Measurements from ENCODE around the gene TNFRSF4.

TNFRSF4 gene

DNA sequence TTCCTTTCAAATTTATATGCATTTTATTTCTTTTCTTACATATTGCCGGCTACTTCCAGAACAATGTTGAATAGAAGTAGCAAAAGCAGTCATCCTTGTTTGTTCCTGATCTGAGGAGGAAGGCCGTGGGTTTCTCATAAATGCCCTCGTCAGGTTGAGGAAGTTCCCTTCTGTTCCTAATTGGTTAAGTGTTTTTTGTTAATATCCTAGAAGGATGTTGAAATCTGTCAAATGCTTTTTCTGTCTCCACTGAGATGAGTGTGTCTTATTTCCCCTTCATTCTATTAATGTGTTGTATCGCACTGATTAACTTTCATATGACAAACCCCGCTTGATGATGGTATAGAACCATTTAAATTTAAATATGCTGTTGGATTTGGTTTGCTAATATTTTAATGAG, 24.8 kb downstream of the TNFRSF4 start:
- Histone ChIP-seq H3K9me3 (ENCODE audit: insufficient read depth, low read length) (peaks cover 12% of the 10 kb centered on the region; the same call in 1 of the 2 replicates), H3K36me3 (ENCODE audit: insufficient read depth, insufficient read length, low read length) (no peaks in the 10 kb centered on the region), H3K27me3 (ENCODE audit: insufficient read depth, insufficient read length) (no peaks in the 10 kb centered on the region), H3K9ac (ENCODE audit: insufficient read length, low read depth) (no peak overlapping the region), H3K4me3 (ENCODE audit: insufficient read length, low read depth) (no peak overlapping the region), H3K4me1 (ENCODE audit: insufficient read depth, insufficient read length) (no peaks in the 10 kb centered on the region)
- DNase-seq (ENCODE audit: low read depth, low spot score), result no peak
- TF ChIP-seq YY1 (IDR thresholded peaks at IDR 0.05; ENCODE audit: insufficient read depth, insufficient read length), result no peak
- TF ChIP-seq ZNF274 (IDR thresholded peaks at IDR 0.05; ENCODE audit: low read depth, low read length), result no peak
- TF ChIP-seq SUZ12 (IDR thresholded peaks at IDR 0.05; ENCODE audit: extremely low read depth, insufficient read depth, insufficient read length), result no peak

DNA sequence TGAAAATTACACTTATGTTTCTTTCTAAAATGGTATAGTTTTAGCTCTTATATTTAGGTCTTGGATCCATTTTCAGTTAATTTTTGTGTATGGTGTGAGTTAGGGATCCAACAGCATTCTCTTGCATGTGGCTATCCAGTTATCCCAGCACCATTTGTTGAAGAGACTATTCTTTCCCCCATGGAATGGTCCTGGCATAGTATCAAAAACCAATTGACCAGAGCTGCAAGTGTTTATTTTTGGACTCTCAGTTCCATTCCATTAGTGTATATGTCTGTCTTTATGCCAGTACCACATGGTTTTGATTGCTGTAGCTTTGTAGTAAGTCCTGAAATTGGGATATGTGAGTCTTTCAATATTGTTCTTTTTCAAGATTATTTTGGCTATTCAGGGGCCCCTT, 26.0 kb downstream of the TNFRSF4 start:
- TF ChIP-seq SUZ12 (IDR thresholded peaks at IDR 0.05; ENCODE audit: extremely low read depth, insufficient read depth, insufficient read length) (no peak), ZNF274 (IDR thresholded peaks at IDR 0.05; ENCODE audit: low read depth, low read length) (no peak), YY1 (IDR thresholded peaks at IDR 0.05; ENCODE audit: insufficient read depth, insufficient read length) (no peak)
- Histone ChIP-seq H3K36me3 (ENCODE audit: insufficient read depth, insufficient read length, low read length) (no peaks in the 10 kb centered on the region), H3K9me3 (ENCODE audit: insufficient read depth, low read length) (peaks cover 12% of the 10 kb centered on the region; the same call in 1 of the 2 replicates), H3K4me1 (ENCODE audit: insufficient read depth, insufficient read length) (no peaks in the 10 kb centered on the region), H3K9ac (ENCODE audit: insufficient read length, low read depth) (no peak overlapping the region), H3K4me3 (ENCODE audit: insufficient read length, low read depth) (no peak overlapping the region), H3K27me3 (ENCODE audit: insufficient read depth, insufficient read length) (no peaks in the 10 kb centered on the region)
- no peak for DNase-seq (ENCODE audit: low read depth, low spot score)

DNA sequence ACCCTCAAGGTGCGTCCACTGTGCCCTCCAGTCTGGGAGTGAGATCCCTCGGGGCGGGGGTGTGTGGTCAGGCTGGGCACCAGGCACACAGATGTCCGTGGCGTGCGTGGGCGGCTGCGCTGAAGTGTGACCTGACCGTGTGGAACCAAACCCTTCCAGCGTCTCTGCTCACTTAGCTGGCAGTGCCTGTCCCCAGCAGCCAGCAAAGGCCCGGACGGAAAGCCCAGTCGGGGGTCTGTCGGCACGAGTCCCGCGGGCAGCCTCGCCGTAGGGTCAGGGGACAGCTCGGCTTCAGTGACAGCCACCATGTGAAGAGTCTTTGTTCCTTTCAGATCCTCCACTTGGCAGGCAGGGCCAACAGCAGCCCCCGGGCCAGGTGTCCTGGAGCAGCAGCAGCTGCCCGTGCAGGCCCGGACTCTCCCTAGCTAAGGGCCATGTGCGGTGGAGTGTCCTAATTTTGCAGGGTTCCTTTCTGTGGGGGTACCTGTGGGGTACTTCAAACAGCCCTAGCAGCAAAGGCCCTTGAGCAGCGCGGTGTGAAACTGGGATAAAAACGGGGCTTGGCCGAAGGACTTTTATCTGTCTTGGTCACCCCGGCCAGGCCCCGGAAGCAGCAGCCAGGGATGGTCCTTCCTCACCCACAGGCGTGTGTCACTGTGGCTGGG, 28.7 kb downstream of the TNFRSF4 start:
- H3K27me3 ChIP-seq (ENCODE audit: insufficient read depth, insufficient read length), result no peaks in the 10 kb centered on the region
- no peak overlapping the region for H3K4me3 ChIP-seq (ENCODE audit: insufficient read length, low read depth)
- H3K9ac ChIP-seq (ENCODE audit: insufficient read length, low read depth), result peak overlapping the region; percentile 32
- H3K36me3 ChIP-seq (ENCODE audit: insufficient read depth, insufficient read length, low read length), result no peaks in the 10 kb centered on the region
- TF ChIP-seq SUZ12 (IDR thresholded peaks at IDR 0.05; ENCODE audit: extremely low read depth, insufficient read depth, insufficient read length) (no peak), YY1 (IDR thresholded peaks at IDR 0.05; ENCODE audit: insufficient read depth, insufficient read length) (no peak), ZNF274 (IDR thresholded peaks at IDR 0.05; ENCODE audit: low read depth, low read length) (no peak)
- no peak for DNase-seq (ENCODE audit: low read depth, low spot score)
- H3K9me3 ChIP-seq (ENCODE audit: insufficient read depth, low read length), result no peaks in the 10 kb centered on the region
- peaks cover 2% of the 10 kb centered on the region for H3K4me1 ChIP-seq (ENCODE audit: insufficient read depth, insufficient read length)

DNA sequence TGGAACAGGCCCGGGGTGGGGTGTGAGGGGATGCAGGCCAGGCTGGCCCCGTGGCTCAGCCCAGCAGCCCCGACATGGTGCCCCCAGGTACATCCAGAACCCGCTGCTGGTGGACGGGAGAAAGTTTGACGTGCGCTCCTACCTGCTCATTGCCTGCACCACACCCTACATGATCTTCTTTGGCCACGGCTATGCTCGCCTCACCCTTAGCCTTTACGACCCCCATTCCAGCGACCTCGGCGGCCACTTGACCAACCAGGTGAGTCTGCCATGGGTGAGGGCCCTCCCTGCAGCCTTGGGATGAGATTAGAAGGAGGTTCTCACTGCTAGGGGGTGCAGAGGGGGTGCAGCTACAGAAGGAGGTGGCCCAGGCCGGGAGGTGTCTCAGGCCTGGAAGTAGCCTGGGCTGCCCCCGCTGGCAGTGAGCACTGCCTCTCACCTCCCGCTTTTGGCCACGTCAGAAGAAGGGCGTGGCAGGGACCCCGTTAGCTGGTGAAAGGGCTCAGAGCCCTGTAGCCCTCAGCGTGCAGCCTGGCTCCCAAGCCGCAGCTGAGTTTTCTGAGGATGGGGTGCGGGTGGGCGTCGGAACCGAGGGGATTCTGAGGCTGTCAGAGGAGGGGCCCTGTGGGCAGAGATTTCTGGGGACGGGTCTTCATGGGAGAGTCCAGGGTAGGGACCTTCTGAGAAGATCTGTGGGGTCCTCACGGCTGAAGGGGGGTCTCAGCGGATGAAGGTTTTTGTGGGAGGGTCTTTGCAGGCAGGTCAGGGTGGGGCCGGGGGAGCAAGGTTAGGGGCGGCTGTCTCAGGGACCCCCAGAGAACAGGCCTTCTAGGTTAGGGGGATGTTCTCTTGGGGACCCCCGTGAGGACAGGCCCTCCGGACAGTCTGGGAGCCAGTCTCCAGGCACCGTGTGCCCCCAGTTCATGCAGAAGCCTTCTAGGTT, 29.8 kb downstream of the TNFRSF4 start:
- Histone ChIP-seq H3K36me3 (ENCODE audit: insufficient read depth, insufficient read length, low read length) (no peaks in the 10 kb centered on the region), H3K4me1 (ENCODE audit: insufficient read depth, insufficient read length) (peaks cover 2% of the 10 kb centered on the region), H3K4me3 (ENCODE audit: insufficient read length, low read depth) (no peak overlapping the region), H3K9ac (ENCODE audit: insufficient read length, low read depth) (no peak overlapping the region), H3K27me3 (ENCODE audit: insufficient read depth, insufficient read length) (no peaks in the 10 kb centered on the region), H3K9me3 (ENCODE audit: insufficient read depth, low read length) (no peaks in the 10 kb centered on the region)
- no peak for TF ChIP-seq ZNF274 (IDR thresholded peaks at IDR 0.05; ENCODE audit: low read depth, low read length)
- no peak for TF ChIP-seq SUZ12 (IDR thresholded peaks at IDR 0.05; ENCODE audit: extremely low read depth, insufficient read depth, insufficient read length)
- no peak for TF ChIP-seq YY1 (IDR thresholded peaks at IDR 0.05; ENCODE audit: insufficient read depth, insufficient read length)
- no peak for DNase-seq (ENCODE audit: low read depth, low spot score)

DNA sequence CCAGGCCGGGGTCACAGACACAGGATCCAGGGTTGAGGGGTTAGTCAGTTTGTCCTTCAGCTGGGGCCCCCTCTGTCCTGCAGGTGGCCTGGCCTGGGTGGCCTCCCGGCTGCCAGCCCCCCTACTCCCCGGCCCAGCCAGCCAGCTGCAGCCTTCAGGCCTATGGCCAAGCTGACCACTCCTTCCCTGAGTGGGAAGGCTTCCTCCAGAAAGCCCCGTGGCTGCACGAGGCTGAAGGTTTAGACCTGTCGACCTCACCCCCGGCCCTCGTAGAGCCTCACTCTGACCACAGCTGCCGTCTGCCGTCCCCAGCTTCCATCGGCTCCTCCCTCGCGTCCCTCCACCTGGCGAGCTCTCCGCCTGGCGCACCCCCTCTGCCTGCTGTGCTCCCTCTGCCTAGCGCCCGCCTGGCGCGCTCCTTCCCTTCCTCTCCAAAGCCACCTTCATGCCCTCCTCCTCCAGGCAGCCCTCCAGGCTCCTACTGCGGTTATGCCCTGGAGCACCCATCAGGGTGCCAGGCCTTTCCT, 30.7 kb downstream of the TNFRSF4 start:
- H3K9me3 ChIP-seq (ENCODE audit: insufficient read depth, low read length), result no peaks in the 10 kb centered on the region
- TF ChIP-seq SUZ12 (IDR thresholded peaks at IDR 0.05; ENCODE audit: extremely low read depth, insufficient read depth, insufficient read length) (no peak), ZNF274 (IDR thresholded peaks at IDR 0.05; ENCODE audit: low read depth, low read length) (no peak), YY1 (IDR thresholded peaks at IDR 0.05; ENCODE audit: insufficient read depth, insufficient read length) (no peak)
- no peaks in the 10 kb centered on the region for H3K27me3 ChIP-seq (ENCODE audit: insufficient read depth, insufficient read length)
- H3K4me3 ChIP-seq (ENCODE audit: insufficient read length, low read depth), result no peak overlapping the region
- H3K9ac ChIP-seq (ENCODE audit: insufficient read length, low read depth), result peak overlapping the region; percentile 21
- H3K36me3 ChIP-seq (ENCODE audit: insufficient read depth, insufficient read length, low read length), result no peaks in the 10 kb centered on the region
- H3K4me1 ChIP-seq (ENCODE audit: insufficient read depth, insufficient read length), result peaks cover 2% of the 10 kb centered on the region
- no peak for DNase-seq (ENCODE audit: low read depth, low spot score)

DNA sequence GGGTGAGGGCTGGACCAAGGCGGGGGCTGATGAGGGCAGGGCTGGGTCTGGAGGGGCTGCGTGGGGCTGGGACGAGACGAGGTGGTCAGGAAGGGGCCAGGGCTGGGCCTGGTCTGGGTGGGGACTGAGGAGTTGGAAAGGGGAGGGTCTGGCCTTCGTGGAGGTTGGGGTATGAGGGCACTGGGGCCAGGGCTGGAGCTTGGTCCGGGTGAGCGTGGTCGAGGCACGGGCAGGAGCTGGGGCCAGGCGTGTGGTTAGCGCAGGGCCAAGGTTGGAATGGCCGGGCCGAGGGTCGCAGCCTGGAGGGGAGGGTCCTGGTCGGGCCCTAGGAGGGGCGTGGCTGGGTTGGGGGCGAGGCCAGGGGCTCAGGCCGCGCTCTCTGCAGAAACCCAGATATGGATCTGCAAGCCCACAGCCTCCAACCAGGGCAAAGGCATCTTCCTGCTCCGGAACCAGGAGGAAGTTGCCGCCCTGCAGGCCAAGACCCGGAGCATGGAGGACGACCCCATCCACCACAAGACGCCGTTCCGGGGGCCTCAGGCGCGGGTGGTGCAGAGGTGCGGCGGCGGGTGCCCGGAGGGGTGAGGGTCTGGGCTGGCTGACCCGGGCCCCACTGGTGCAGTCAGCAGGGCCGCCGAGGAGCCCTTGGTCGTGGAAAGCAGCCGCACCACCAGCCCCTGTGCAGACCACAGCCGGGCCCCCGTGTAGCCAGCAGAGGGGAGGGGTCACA, 31.3 kb downstream of the TNFRSF4 start:
- H3K27me3 ChIP-seq (ENCODE audit: insufficient read depth, insufficient read length), result no peaks in the 10 kb centered on the region
- TF ChIP-seq YY1 (IDR thresholded peaks at IDR 0.05; ENCODE audit: insufficient read depth, insufficient read length) (no peak), ZNF274 (IDR thresholded peaks at IDR 0.05; ENCODE audit: low read depth, low read length) (no peak), SUZ12 (IDR thresholded peaks at IDR 0.05; ENCODE audit: extremely low read depth, insufficient read depth, insufficient read length) (no peak)
- no peak overlapping the region for H3K4me3 ChIP-seq (ENCODE audit: insufficient read length, low read depth)
- H3K36me3 ChIP-seq (ENCODE audit: insufficient read depth, insufficient read length, low read length), result no peaks in the 10 kb centered on the region
- H3K9me3 ChIP-seq (ENCODE audit: insufficient read depth, low read length), result no peaks in the 10 kb centered on the region
- H3K4me1 ChIP-seq (ENCODE audit: insufficient read depth, insufficient read length), result peaks cover 5% of the 10 kb centered on the region
- no peak for DNase-seq (ENCODE audit: low read depth, low spot score)
- no peak overlapping the region for H3K9ac ChIP-seq (ENCODE audit: insufficient read length, low read depth)
